BE2C (cell line): ENCODE results near the gene INPP4B.
"Not testable (repeated sequence)": the region's sequence is repeated elsewhere in the genome, so short reads cannot be mapped to it uniquely, and the experiment has no call there.

Experiments used
- DNase-seq: peaks from one replicate; pipeline ENCODE4 v3.0.0-alpha.2; 2020
- H3K27me3 ChIP-seq: fragments of 250-450 bp; sonication (Bioruptor Pico); 2 replicates; pipeline ENCODE4 v1.5.1; 2020; ENCODE audit warnings: mild to moderate bottlenecking
- H3K36me3 ChIP-seq: fragments of 250-450 bp; sonication (Bioruptor Pico); 2 replicates; pipeline ENCODE4 v1.5.1; 2020; ENCODE audit warnings: mild to moderate bottlenecking
- H3K4me1 ChIP-seq: fragments of 250-450 bp; sonication (Bioruptor Pico); 2 replicates; pipeline ENCODE4 v1.5.1; 2020
- H3K4me3 ChIP-seq: 2 replicates; pipeline ENCODE4 v1.5.1; 2011; ENCODE audit warnings: low read depth, low read length
- H3K9me3 ChIP-seq: fragments of 250-450 bp; sonication (Bioruptor Pico); 2 replicates; pipeline ENCODE4 v1.5.1; 2020
- CTCF ChIP-seq: IDR thresholded peaks from 2 replicates; pipeline ENCODE4 v1.5.1; 2012; ENCODE audit warnings: mild to moderate bottlenecking, low read depth, low read length

The INPP4B gene

GRCh38 chr4:142811034-142811433 lies 35.1 kb downstream of the INPP4B start:
- DNase-seq, result no peak
- no peak for TF ChIP-seq CTCF

GRCh38 chr4:142809559-142809958 lies 36.5 kb downstream of the INPP4B start:
- H3K4me3 ChIP-seq, result no peak overlapping the region
- DNase-seq, result no peak
- no peaks in the 10 kb centered on the region for H3K4me1 ChIP-seq
- H3K9me3 ChIP-seq, result no peaks in the 10 kb centered on the region
- H3K36me3 ChIP-seq, result no peaks in the 10 kb centered on the region
- TF ChIP-seq CTCF, result no peak
- no peaks in the 10 kb centered on the region for H3K27me3 ChIP-seq

More at GRCh38 chr4:142811034-142811433, 35.1 kb downstream of the INPP4B start:
- Histone ChIP-seq H3K9me3 (no peaks in the 10 kb centered on the region), H3K27me3 (no peaks in the 10 kb centered on the region), H3K4me1 (no peaks in the 10 kb centered on the region), H3K36me3 (no peaks in the 10 kb centered on the region), H3K4me3 (no peak overlapping the region)

- H3K36me3 ChIP-seq, H3K9me3 ChIP-seq, DNase-seq, H3K27me3 ChIP-seq, H3K4me1 ChIP-seq, H3K4me3 ChIP-seq: not testable (repeated sequence)
Observed at GRCh38 chr4:142803879-142804278, 42.2 kb downstream of the INPP4B start.

GRCh38 chr4:142801966-142802365 lies 44.1 kb downstream of the INPP4B start:
- no peak for DNase-seq
- no peaks in the 10 kb centered on the region for H3K9me3 ChIP-seq
- peaks cover 3% of the 10 kb centered on the region; the same call in 1 of the 2 replicates for H3K27me3 ChIP-seq
- H3K4me3 ChIP-seq, result no peak overlapping the region
- H3K36me3 ChIP-seq, result no peaks in the 10 kb centered on the region
- H3K4me1 ChIP-seq, result no peaks in the 10 kb centered on the region
- TF ChIP-seq CTCF, result no peak

GRCh38 chr4:142781114-142781513 lies 65.0 kb downstream of the INPP4B start:
- no peak for TF ChIP-seq CTCF
- no peak for DNase-seq

GRCh38 chr4:142778900-142779299 lies 67.2 kb downstream of the INPP4B start:
- DNase-seq, result no peak

More at GRCh38 chr4:142781114-142781513, 65.0 kb downstream of the INPP4B start:
- Histone ChIP-seq H3K4me1 (no peaks in the 10 kb centered on the region), H3K36me3 (no peaks in the 10 kb centered on the region), H3K4me3 (no peak overlapping the region), H3K27me3 (no peaks in the 10 kb centered on the region), H3K9me3 (no peaks in the 10 kb centered on the region)

More at GRCh38 chr4:142778900-142779299, 67.2 kb downstream of the INPP4B start:
- no peaks in the 10 kb centered on the region for H3K9me3 ChIP-seq
- no peaks in the 10 kb centered on the region for H3K36me3 ChIP-seq
- TF ChIP-seq CTCF, result no peak
- no peaks in the 10 kb centered on the region for H3K27me3 ChIP-seq
- H3K4me3 ChIP-seq, result no peak overlapping the region
- no peaks in the 10 kb centered on the region for H3K4me1 ChIP-seq
